Anterior cingulate cortex (tissue), 58 donors: ENCODE data around the gene SMG6.

ENCODE experiments used
- DNase-seq, 58 donors: peaks; one replicate each; lab custom pipeline; 2025; lab: John Stamatoyannopoulos, UW

Gene SMG6

DNA sequence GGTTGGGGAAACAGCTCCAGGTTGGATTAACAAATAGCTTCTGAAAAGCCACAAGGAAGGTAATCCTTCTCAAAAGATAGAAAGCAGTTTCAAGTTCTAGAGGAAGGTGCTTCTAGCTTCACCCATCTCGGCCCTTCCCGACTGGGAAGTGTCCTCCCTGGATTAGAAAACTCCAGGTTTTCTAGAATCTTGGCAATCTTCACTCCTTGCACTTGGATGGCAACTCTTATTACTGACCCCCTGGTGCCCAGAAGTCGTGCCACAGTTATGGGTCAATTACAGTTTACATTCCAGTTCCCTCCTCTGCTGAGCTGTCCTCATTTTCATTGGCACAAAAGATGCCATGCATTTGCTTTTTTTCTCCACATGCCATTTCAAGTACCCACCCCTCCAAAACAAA lies 65.6 kb downstream of the SMG6 start:
- no peak for DNase-seq

DNA sequence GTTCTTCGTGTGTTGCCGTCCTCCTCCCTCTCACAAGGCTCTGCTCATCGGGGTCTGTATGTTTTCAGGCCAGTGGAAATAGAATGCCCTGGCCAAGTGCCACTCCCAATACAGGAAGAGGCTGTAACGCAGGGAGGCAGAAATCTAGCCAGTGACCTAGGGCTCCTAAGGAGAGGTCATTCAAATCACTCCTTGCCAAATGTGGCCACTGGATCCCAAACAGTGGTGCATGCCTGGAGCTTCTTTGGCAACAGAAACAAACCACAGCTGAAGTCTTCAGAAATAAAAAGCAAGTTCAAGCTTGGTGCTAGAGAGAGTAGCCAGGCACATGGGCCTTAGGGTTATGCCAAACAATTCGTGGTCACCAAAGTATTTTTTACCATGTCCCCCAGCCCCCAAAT lies 66.1 kb downstream of the SMG6 start:
- DNase-seq, result no peak

DNA sequence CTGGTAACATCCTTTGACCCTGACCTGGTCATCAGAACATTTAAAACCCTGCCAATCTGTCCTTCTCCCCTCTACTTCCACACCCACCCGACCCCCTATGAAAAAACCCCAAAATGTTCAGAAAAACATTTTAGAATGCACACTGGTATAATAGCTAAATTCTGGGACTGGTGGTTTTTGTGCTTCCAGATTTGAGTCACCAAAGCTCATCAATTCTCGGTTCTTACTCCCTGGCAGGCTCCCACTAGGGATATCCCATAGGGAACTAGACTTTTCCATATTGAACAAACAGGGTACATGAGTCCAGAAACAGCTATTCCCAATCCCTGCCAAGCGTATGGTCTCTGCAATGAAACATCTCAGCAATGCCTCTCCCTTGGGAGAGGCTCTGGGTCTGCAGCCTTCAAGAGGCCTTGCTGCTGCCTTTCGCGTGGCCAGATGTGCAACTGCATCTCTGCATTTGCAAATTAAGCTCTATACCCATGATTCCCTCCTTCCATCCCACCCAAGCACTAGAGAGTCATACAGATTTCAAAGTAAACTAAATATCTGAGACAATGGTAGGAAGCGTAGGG lies 67.7 kb downstream of the SMG6 start:
- DNase-seq, result no peak

DNA sequence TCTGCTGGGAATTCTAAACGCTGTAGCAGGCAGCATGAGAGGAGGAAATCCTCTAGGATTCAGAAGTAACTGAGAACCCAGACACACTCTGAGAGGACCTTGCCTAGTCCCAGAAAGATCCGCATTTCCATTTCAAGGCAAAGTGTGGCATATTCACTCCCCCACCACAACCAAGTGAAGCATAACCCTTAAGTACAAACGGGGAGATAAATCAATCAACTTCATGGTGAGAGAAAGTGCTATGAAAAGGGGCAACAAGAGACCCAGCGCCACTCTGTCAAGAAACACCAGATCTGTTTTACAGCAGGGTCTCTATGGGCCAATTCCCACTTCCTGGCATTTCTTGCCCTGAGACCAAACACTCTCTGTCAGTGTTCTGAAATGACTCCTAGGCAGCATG lies 68.3 kb downstream of the SMG6 start:
- no peak for DNase-seq

DNA sequence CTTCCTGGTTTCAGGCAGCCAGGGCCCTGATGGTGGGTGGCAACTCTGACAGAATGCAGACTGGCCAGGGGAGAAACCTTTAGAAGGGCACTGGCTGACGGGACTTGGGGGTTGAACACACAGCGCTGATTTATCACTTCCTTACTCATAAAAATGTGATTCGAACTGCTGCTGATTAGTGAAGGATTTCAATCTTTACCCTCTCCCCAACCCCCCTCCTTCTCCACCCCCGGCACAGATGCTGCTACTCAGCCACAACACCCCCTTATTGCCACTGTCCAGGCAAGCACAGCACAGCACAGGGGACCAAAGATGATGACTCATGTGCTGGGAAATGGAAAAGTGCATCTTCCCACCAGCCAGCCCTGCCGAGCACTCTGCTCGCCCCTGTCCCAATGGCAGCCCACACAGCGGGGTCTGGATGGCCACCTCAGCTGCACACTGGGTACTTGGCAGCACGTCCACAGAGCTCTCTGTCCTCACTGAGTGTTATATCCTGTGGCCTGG lies 70.1 kb downstream of the SMG6 start:
- DNase-seq, result peak in 3 of 58 donors; percentile 3 to 20 (median 18)

DNA sequence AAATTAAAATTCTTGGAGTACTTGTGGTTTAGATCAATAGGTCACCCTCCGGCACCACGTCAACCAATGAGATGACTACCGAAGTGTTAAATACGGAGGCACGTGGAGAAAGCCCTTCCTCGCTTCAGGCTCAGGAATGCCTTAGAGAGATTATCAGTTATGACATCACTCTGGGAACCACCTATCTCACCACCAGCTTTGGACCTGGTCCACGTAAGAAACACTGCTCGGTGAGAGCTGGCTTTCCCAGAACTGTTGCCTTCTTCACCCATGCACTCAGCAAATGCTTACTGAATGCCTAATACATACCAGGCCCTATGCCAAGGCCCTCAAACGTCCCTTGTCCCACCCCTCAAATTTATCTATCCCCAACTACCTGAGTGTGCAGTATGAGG lies 71.3 kb downstream of the SMG6 start:
- DNase-seq, result no peak

DNA sequence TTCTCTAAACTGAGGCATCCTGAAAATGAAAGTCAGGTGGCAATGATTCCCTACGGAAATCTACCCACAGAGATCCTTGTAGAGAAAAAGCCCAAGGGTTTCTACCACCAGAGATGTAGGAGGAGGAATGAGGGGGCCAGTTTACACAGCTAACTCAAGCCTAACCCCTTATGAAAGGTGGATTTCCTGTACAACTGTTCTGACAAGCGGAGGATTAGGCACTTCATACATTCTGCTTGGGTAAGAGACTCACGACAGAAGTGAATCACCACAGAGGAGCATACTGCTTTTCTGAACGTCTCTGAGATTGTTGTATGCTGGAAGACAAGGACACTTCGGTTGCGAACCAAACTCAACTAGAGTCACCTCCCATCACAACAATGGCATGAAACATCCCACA lies 72.7 kb downstream of the SMG6 start:
- DNase-seq, result no peak

DNA sequence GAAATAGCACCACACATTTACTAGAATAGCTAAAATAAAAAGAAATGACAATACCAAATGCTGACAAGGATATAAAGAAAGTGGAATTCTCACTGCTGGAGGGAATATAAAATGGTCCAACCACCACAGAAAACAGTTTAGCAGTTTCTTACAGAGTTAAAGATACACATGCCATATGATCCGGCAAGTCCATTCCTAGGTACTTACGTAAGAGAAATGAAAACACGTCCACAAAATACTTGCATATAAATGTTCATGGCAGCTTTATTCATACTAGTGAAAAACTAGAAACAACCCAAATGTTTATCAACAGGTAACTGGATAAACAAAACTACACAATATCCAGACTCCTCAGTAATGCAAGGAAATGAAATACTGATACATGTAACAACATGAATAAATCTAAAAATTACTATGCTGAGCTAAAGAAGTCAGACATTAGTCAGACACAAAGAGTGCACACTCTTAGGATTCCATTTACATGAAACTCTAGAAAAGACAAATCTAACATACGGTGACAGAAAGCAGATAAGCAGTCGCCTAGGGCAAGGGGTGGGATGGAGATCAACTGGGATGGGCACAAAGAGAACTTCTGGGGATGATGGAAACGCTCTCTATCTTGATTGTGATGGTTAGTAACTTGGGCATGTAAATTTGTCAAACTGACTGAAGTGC lies 76.4 kb downstream of the SMG6 start:
- no peak for DNase-seq

DNA sequence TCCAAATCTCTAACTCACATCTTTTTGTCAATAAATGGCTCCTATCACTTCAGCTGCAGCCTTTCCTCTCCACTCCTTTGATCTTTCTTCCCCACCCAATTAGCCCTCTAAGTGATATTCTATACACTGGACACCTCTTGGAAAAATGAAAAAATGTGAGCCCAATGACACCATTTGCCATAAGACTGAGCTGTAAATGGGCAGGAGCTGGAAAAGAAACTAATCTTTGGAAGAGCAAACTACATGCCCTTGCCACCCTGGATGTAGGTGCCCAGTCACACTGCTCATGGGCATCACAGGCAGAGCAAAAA lies 80.0 kb downstream of the SMG6 start:
- no peak for DNase-seq

DNA sequence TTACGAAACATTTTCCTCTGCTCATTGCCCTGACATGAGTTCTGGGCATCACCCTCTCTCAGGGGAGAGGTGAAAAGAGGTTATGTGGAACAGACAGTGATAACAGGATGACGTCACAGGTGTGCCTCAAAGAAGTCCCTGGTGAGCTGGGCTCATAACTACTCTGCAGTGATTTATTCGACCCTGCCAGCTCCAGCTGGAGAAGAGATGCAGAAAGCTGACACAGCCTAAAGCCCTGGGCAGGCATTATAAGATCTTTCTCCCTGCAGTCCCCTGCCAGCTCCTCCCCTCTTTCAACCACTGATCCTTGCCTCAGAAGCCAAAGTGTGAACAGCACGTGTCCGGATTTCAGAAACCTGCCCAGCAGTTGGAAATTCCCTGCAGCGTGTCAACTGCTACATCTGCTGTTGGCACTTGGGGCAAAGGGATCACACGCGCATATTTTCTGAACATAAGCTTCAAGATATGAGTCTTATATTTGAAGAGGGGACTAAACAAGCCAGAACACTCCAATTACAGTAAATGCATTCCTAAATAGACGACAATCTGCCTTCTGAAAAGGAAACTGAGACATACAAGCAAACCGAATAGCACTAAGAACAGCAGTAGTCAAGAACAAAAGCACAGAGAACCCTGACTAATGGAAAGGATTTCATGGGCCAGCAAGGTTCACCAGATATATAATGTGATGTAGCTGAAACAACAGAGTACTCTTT lies 80.5 kb downstream of the SMG6 start:
- DNase-seq, result peak in 1 of 58 donors; percentile 5

DNA sequence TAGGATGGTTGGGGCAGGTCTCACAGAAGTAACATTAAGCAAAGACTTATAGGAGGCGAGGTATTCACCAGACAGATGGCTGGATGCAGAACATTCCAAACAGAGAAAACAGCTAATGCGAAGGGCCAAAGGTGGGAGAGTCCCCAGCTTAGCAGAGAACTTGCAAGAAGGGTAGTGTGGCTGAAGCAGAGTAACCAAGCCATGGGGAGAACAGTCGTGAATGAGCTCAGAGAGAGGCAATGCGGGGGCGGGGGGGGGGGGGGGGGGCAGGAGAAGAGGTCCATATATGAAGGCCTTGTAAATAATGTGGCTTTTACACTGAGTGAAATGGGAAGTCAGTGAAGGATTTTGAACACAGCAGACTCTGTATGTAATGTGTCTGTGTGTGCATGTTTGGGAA lies 81.3 kb downstream of the SMG6 start:
- DNase-seq, result no peak

DNA sequence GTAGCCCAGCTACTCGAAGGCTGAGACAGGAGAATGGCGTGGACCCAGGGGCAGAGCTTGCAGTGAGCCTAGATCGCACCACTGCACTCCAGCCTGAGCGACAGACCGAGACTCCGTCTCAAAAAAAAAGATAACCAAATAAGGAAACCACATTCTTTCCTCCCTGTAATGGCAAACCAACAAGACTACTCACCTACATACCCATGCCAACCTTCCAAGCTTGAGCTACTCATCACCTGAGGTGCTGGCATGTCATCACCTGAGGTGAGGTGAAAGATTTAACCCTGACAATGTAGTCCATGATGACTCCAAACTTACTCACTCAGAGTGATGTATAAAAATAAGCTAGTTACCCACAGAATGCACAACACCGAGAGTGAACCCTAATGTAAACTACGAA lies 85.2 kb downstream of the SMG6 start:
- DNase-seq, result no peak

DNA sequence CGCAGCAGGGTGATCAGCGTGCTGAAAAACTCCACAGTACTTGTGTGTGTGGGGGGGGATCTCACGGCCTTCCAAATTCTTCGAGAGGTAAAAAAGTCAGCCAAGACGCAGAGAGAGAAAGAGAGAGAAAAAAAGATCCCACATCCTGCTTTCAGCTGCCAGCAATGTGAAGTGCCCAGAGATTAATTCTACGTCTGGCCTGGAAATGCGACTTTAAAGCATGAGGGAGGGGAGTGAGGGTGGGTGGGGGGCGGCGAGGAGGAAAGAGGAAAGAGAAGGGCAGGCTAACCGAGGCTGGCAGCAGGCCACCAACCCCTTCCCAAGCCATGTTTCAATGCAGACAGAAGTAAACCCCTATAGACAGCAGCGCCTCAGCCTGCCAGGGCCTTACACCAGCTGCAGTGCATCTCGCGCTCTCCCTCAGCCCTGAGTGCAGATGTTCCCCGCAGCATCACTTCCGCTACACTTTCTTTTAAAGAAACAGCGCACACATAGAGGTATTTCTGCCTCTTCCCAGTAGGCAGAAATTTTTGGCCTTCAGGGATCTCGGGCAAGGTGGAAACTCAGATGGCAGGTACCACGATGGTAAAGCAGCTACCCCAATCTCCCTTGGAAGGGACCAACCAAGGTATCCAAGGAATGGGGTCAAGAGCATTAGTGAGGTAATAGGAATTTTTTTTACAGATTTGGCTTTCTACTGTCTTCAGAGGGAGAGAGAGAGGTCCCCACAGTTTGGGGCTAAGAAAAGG lies 87.8 kb downstream of the SMG6 start:
- DNase-seq, result peak in 32 of 58 donors; percentile 14 to 66 (median 37)

DNA sequence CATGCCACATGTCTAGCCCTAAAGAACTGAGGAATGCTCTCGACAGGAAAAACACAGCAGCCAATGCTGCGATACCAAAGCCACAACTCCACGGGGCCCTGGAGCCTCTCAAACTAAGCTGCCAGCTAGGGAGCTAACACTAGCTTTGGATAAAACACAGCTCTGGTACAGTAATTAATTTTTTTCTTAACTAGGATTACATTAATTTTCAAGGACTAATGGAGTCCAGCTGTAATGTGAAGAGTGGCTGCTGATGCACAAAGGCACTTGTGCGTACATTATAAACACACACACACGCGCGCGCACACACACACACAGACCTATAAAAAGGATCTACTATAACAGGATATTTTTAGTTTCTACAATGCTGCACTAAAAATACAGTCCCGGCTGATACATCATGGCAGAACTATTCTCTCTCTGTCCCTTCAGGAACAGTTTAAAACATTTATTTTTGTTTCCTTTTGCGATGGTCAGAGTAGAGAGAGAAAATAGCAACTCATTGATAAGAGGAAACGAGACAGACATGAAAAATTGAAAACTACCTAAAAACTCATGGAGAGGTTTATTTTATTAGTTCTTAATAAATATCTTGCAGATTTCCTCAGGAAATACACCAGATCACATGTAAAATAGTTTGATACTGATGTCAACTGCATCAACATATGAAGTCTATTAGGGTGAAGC lies 88.5 kb downstream of the SMG6 start:
- DNase-seq, result peak in 2 of 58 donors; percentile 10 to 49

DNA sequence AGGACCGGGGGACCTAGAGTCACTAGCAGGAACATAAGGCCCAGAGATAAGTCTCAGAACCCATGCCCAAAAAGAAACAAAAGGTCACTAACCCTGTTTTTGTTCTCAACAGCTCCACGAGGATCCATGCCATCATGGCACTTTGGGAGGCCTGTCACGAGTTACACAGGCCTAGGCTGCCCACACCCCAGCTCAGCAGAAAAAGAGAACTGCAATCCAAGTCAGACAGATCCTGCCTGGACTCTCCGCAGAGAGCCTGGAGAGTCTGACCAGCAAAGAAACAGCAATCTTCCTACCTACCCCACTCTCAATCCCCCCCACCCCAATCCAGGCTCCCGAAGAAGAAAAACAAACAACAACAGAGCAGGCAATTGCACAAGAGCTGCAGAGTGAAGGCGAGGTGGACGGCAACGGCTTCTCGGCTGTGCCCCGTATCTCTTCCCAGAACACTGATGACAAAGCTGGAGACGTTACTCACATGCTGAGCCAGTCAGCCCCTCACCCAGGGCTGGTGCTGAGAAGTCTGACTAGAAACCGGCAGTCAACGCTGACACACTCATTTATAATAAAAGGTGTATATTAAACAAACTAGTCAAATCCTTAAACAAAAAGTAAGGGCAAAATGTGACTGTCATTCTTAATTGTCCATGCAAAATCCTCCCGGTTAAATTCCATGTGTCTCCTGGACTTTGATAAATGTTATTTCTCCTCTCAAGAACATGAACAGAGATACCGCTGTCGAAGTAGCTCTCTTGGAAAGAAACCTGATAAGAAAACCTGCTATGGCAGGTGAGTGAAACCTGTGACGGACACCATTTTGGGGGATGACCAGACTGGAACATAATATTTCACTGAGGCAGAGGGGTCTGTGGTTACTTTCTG lies 89.3 kb downstream of the SMG6 start:
- DNase-seq, result peak in 46 of 58 donors; percentile 26 to 80 (median 54)

DNA sequence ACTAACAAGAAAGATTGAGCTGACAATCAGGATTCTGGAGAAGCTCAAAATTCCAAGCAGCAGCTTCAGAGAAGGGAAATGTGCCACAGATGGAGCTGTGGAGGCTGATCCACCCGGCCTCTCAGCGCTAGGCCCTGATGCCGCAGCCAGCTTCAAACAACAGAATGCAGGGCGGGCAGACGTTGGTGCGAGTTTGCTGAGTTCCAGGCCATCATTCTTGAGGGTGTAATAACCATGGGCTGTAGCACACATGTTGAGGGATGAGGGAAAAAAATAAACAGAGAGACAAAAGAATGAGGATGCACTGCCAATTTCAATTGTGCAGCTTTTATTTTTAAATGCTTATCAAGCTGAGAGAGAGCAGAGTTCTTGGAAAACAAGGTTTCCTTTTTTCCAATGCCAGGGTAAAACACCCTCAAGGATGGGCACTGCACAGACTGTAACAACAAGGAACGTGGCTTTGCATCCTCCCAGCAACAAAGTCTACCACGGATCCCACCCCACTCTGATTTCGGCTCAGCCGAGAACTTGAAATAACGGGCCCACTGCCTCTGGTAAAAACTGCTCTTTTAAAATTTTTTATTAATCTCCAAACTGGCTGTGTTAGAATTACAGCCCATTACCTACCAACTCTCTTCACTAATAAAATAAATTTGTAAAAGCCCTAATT lies 90.2 kb downstream of the SMG6 start:
- DNase-seq, result peak in 31 of 58 donors; percentile 7 to 60 (median 24)

DNA sequence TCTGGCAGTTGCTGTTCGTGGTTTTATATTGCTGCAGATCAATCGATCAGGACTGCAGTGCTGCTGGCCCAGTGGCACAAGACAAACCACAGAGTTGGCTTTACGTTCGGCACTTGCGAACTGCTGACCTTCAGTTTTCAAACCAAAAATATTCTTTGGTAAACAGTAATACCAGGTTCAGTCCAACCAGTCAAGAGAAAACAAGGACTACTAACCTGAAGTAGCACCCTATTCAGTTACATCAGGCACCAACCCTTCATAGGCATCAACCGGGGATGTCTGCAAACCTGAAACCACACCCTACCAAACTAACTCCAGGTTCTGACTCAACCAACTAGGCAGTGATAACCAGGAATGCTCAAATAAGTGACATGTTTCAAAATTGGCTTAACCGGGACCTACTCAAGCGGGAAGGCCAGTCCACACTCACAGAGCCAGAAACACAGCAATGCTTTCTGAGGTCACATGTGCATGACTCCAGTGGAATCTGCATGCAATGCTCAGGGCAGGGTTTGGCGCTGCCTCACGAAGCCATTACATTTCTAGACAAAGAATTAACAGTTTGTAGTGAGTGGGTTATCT lies 91.1 kb downstream of the SMG6 start:
- peak in 7 of 58 donors; percentile 8 to 46 (median 23) for DNase-seq

DNA sequence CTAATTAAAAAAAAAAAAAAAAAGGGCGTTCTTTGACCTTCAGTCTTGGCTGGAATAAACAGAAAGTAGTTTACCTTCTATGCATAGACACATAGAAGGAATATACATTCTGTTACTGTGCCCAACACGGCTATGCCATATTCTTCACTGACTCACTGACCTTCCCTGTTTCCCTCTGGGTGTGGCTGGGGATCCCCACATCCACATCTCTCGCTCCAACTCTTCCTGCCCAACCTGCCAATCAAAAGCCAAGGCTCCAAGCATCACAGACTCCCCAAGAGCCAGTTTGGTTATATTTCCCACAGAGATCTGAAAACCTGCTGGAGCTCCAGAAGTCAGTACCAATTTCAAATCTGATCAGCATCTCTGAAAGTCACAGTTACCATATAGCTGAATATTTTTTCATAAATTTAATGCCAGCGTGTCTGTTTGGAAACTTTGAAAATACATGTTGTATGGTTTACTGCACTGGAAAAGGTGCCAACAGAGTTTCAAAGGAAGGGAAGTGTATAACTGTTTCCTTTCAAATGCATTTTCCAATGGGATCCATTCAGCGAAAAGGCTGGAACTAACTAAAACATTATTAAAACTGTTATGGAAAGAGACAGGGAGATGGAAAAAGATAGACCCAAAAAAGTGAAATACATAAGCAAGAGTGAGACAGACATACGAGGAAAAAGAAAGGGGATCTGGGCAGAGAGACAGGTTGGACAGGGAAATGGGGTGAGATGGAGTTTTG lies 91.8 kb downstream of the SMG6 start:
- no peak for DNase-seq
